NCI-H82 treated with DMSO at 0.1 percent for 48 hours (cell line): ENCODE results near the gene CHSY1.

Experiments used
- DNase-seq: peaks from one replicate; lab custom pipeline; 2025; ENCODE audit not compliant: unreplicated experiment; lab: John Stamatoyannopoulos, UW

Gene CHSY1

GRCh38 chr15:101189409-101190091, 62.3 kb downstream of the CHSY1 start:
- DNase-seq: no peak

- no peak for DNase-seq
Observed at GRCh38 chr15:101188637-101189408, 63.0 kb downstream of the CHSY1 start.

GRCh38 chr15:101187820-101188636, 63.8 kb downstream of the CHSY1 start:
- no peak for DNase-seq

GRCh38 chr15:101185770-101186169, 66.1 kb downstream of the CHSY1 start:
- no peak for DNase-seq

- DNase-seq: no peak
Observed at GRCh38 chr15:101185336-101185735, 66.5 kb downstream of the CHSY1 start.

GRCh38 chr15:101184830-101185229, 67.0 kb downstream of the CHSY1 start:
- no peak for DNase-seq

- no peak for DNase-seq
Observed at GRCh38 chr15:101183931-101184305, 67.9 kb downstream of the CHSY1 start.

GRCh38 chr15:101183226-101183930, 68.5 kb downstream of the CHSY1 start:
- DNase-seq: no peak

- DNase-seq: no peak
Observed at GRCh38 chr15:101182215-101182614, 69.6 kb downstream of the CHSY1 start.

- no peak for DNase-seq
Observed at GRCh38 chr15:101181349-101181748, 70.5 kb downstream of the CHSY1 start.

- no peak for DNase-seq
Observed at GRCh38 chr15:101180620-101181307, 71.1 kb downstream of the CHSY1 start.

- DNase-seq: no peak
Observed at GRCh38 chr15:101179341-101180153, 72.3 kb downstream of the CHSY1 start.

GRCh38 chr15:101178931-101179330, 72.9 kb downstream of the CHSY1 start:
- DNase-seq: no peak

- no peak for DNase-seq
Observed at GRCh38 chr15:101178479-101178878, 73.4 kb downstream of the CHSY1 start.

GRCh38 chr15:101177866-101178265, 74.0 kb downstream of the CHSY1 start:
- no peak for DNase-seq

- no peak for DNase-seq
Observed at GRCh38 chr15:101176625-101177024, 75.2 kb downstream of the CHSY1 start.

- DNase-seq: no peak
Observed at GRCh38 chr15:101175401-101175800, 76.4 kb downstream of the CHSY1 start.

- DNase-seq: no peak
Observed at GRCh38 chr15:101174152-101174920, 77.5 kb downstream of the CHSY1 start.
